Activated naive CD4-positive, alpha-beta T cell treated with anti-CD3 and anti-CD28 coated beads, Interleukin-2, amount 50 U/mL, for 16 hours (primary cell): ENCODE measurements around the gene MORN1.

Experiments used
- DNase-seq: peaks from one replicate; pipeline ENCODE4 v3.0.0-alpha.2; 2020

Gene MORN1

DNA sequence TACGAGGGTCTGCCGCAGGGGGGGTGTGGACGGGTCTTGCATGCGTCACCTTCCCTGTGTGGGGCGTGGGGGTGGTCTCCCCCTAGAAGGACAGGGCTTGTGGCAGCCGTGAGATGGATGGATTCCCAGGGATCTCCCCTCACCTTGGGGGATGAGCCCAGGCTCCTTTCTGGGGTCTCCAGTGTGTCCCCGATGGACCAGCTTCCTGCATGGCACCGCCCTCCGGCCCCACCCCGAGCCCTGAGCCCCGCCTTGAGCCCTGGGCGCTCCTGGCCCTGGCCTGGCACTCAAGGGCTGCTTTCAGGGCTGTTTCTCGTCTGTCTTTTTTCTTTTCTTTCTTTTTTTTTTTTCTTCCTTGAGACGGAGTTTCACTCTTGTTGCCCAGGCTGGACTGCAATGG is 103.7 kb downstream of the MORN1 start:
- no peak for DNase-seq

DNA sequence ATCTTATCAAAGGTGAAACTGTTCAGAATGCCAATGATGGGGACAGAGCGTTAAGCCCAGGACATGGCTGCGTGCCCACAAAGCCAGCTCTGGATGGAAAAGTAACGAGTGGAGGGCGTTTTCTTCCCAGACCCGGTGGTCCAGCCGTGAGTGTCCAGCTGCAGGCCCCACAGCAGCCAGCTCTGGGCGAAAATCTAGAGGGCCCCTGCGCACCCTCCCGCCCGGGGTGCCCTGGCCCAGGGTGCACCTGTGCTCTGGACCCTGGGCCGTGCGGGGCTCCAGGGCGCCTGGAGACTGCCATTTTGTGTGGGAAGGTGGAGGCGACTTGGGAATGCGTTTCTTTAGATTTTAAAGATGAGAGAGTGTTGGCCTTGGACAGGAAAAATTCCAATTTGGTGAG is 104.4 kb downstream of the MORN1 start:
- DNase-seq, result no peak

DNA sequence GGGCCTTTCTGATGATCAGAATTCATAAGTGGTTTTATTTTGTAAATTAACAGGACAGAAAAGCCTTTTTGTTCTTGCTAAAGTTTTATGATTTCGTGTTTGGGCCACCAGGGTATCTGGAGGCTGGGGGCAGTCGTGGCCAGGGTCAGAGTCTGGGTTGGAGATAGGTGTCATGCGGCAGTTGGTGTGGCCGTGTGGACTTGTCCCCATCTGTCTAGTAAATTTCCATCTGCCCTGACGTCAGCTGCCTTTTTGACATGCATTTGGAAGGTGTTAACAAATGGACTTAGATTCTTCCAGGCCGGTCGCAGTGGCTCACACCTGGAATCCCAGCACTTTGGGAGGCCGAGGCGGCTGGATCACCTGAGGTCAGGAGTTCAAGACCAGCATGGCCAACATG is 106.4 kb downstream of the MORN1 start:
- no peak for DNase-seq

DNA sequence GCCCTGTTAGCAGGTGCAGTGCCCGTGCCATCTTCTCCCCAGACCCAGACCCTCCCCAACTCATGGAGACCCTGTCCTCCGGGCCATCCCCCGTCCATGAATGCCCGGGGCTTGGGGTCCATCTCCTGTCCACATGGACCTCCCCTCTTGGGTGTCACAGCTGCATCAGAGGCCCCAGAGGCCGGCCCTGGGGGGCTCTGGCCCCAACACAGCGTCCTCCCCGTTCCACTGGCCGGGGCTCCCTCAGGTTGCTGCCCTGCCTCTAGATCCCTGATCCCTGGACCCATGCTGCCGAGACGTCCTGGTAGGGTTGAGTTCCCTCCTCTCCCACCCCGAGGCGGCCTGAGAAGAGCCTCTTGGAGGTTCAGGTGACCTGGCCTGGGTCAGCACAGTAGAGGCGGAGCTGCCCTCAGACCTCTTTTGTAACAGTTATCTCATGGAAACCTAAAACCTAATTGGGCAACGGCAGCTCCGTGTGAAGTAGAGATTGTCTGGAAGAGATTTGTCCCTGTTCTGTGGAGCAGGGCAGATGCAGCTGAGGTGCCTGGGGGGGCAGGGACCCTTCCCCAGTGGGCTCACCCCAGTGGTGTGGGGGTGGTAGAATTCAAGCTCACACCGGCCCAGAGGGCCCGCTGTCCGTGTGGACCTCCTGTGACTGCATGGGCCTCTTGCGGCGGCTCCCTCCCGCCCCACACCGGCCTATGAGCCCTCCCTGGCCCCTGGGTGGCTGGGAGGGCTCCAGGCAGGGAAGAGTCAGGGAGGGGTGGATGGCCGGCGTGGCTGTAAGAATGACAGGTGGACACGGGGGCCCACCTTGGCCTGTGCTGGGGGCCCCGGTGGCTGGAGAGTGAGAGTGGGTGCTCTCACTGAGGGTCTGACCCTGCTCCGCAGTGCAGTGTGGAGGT is 107.1 kb downstream of the MORN1 start:
- no peak for DNase-seq

DNA sequence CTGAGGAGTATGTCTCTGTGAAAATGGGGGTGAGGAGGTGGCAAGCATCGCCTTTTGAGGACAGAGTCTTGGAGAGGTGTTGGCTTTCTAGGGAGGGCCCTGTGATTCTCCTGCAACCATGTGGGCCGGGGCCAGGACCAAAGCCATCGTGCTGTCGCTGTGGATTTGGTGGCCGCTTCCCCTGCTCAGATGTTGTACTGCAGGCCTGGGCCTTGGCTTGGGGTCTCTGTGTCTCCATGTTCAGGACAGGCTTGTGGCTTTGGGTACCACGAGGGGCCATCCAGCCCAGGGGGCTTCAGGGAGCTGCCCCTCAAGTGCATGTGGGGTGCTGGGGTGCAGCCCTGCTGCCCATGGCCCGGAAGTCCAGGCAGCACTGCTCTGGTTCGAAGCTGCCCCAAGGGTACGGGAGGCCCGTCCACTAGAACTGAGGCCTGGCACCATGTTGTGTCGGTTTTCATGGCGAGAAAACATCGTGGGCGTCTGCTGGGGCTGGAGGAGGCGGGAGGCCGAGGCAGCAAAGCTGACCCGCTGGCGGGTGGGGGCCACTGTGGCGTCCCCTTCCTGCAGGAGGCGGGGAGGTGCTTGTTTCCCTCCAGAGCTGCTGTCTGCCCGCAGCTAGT is 107.9 kb downstream of the MORN1 start:
- DNase-seq, result no peak

DNA sequence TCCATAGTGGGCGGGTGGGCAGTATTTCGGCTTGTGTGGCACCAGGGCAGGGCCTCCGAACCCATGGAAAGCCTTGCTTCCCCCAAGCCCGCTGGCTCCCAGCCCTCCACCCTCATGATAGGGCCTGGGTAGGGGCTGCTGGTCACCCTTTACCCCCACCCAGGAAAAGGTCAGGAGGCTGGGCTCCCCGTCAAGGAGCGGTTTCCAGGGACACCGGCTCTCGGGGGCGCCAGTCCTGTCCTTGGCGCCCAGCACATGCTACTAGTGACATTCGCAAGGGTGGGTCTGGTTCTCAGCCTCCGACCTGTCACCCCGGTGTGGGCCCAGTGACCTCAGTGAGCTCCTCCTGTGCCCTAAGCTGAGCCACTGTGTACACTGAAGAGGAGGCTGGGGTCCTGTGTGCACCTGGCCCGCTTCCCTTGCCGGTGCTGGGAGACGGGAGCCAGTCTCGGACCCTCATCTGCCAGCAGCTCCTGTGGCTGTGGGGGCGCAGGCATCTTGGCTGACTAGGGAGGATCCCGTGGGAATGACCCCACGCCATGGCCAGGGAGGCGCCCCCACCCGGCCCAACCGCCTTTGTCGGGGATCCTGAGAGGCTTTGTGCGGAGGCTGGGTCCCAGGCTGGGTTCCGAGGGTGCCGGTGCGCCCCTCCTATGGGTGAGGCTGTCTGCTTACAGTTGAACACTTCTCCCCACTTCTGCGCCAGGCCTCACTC is 108.6 kb downstream of the MORN1 start:
- no peak for DNase-seq

DNA sequence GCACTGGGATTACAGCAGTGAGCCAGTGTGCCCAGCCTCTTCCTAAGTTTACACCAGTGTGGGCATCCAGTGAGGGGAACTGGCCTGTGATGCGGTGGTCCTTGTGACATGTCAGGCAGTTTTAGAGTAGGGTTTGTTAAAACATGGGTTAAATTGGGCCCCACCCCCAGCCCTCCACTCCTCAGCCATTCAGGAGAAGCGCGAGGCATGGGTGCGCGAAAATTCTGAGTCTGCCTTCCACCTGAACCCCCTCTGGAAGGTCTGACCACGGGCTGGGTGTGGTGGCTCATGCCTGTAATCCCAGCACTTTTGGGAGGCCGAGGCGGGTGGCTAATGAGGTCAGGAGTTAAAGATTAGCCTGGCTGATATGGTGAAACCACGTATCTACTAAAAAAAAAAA is 111.5 kb downstream of the MORN1 start:
- DNase-seq, result no peak

DNA sequence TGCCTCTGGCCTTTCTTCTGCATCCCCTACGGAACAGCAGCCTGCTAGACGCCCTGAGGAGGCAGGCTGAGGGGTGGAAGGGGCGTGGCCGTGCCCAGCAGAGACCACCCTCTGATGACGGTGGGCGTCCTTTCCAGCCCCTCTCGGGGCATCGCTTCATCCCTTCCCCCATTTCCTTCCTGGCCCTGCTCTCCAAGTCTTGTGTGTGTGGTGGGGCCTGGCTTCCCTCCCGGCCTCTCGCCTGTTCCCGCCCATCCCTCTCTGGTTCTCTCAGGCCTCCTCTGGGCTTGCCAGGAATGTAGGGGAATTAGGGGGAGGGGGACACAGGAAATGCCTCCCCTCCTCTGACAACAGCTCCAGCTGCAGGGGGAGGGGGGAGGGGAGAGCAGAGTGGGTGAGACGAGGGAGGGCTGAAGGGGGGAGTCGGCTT is 112.1 kb downstream of the MORN1 start:
- DNase-seq, result no peak

DNA sequence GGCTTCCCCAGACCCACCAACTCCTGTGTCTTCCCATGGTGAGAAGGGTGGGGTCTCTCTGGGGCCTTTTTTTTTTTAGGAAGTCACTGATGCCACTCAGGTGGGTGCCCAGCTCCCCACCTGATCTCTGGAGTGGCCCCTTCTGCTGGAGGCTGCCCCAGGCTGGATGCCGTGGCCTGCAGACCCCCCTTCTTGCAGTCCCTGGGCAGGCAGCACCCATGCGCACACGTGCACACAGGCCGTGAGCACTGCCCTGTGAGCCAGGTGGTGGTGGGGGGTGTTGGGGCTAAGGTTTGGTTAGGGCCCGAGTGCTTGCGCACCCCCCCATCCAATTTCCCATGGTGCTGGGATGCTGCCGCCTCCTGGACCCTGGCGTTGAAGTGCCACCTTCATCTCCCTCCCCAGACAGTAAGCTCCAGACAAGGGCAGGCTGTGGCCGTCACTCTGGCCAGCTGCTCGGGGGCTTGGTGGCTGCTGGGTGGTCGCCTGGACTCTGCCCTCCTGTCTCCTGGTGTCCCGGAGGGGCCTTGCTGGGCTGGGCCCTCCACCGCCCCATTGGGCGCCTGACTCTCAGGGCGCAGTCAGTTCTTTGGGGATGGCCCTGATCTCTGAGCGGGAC is 112.7 kb downstream of the MORN1 start:
- no peak for DNase-seq

DNA sequence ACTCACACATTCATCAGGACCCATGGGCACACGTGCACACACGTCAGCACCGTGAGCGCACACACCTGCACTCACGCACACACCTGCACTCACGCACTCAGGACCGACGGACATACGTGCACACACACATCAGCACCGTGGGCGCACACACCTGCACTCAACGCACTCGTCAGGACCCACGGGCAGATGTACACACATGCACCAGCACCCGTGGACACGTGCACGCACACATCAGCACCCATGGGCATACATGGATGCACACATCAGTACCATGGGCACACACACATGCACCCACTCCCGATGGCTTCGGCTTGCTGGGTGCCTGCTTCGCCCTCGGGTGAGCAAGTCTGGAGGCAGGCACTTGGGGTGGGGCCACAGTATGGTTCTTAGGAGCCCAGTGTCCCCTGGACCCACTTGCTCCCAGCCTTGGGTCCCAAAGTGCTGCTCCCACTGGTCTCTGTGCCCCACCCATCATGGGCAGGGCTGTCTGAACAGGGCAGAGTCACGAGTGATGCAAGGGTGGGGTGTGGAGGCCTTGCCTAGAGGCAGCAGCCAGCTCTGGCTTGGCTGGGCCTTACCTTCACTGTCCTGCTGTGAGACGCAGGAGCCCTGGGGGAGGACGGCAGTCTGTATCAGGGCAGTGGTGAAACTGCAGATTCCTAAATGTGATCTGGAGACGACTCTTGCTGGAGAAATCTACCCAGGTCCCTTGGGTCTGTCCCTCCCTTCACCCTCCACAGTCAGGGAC is 113.4 kb downstream of the MORN1 start:
- DNase-seq, result no peak

DNA sequence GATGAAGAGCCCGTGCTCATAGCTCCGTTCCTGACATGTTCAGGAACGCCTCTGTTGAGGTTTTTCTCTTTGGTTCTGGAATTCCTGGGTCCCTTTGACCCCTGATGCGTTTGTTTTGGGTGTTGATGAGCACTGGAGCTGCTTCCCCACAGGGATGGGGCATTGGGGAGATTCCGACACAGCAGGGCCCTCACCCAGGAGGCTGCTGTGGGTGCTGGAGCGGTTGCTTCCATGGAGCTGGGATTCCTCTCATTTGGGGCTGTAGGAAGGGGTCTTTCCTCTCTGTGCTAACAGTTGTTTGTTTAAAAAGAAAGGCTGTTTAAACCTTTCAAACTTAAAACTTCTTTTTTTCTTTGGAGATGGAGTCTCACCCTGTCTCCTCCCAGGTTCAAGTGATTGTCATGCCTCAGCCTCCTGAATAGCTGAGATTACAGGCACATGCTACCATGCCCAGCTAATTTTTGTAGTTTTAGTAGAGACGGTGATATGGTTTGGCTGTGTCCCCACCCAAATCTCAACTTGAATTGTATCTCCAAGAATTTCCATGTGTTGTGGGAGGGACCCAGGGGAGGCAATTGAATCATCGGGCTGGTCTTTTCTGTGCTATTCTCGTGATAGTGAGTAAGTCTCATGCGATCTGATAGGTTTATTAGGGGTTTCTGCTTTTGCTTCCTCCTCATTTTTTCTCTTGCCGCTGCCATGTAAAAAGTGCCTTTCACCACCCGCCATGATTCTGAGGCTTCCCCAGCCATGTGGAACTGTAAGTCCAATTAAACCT is 114.4 kb downstream of the MORN1 start:
- DNase-seq, result no peak

DNA sequence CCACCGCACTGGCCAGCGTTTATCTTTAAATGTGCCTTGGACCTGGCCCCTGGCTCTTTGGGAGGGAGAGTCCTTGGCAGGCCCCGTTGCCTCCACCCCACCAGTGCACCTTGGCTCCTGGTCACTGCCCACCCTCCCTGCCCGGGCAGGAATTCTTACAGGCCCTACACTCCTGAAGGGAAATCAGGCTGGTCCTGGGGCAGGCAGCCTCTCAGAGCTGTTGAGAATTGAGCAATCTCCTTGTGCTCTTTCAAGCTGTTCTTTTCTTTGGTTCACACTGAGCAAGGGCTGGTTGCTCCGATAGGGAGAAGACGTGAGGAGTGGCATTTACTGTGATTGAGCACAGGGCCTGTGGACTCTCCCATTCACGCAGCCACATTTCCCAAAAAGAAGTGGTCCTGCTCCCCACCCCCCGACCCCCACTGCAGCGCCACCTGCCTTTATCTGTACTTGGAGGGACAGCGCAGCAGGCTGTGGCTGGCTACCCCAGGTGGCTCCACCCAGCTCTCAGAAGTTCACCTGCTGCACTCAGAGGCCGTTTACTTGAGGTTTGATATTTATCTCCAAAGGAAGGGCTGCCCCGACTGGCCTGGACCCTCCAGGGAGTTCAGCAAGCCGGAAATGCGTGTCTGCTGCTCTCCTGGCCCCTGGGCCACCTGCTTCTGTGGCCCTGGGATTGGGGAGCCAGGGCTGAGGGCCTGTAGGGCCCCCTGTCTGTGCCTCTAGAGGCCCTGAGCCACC is 115.4 kb downstream of the MORN1 start:
- DNase-seq, result no peak

DNA sequence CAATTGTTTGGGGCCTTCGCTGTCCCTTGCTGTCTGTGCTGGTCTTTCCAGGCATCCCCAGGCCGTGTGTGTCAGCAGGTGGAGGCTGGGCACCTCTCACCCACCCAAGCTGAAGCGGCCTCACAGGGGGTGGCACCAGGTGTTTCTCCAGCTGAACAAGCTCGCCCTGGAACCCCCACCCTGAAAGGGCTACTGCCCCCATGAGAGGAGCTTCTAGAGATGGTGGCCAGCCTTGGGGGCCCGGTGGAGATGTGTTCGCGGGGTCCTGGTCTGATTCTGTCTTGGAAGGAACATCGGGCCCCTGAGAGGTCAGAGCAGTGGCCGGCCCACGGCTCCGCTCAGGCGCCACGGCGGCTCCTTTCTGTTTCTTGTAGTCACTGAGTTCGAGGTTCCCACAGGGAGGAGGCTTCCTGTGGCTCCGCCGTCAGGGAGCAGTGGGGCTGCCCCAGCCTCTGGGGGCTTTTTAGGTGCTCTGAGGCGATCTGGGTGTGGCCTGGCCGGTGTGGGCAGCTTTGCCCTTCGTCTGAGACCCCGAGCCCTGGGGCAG is 116.4 kb downstream of the MORN1 start:
- no peak for DNase-seq

DNA sequence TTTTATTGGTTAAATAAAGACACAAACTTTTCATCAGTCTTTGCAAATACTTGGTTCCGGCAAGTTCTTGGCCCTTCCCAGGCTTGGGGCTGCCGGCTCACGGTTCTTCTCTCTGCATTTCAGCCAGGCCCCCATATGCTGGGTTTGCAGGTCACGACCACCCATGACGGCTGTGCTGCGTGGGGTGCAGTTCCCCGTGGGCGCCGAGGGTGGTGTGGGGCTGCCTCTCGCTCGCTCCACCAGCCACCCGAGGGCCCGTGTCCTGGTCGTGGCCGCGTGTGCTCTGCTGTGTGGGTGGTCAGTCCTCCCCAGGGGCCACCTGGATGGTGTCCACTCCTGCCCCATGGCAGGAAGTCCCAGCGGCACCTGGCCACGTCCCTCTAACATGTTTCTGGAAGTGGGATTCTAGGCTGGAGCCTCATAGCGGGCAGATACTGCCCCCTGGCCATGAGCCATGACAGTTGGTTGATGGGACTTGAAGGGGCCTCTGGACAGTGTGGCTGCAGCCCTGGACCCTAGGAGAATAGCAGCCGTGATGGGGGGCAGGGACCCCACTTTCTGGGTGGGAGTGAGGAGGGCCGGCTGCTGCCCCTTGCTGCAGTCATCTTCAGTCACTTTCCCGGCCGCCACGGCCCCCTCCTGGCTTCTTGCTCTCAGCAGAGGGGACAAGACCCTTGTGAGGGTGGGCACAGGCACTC is 117.0 kb downstream of the MORN1 start:
- DNase-seq, result no peak

DNA sequence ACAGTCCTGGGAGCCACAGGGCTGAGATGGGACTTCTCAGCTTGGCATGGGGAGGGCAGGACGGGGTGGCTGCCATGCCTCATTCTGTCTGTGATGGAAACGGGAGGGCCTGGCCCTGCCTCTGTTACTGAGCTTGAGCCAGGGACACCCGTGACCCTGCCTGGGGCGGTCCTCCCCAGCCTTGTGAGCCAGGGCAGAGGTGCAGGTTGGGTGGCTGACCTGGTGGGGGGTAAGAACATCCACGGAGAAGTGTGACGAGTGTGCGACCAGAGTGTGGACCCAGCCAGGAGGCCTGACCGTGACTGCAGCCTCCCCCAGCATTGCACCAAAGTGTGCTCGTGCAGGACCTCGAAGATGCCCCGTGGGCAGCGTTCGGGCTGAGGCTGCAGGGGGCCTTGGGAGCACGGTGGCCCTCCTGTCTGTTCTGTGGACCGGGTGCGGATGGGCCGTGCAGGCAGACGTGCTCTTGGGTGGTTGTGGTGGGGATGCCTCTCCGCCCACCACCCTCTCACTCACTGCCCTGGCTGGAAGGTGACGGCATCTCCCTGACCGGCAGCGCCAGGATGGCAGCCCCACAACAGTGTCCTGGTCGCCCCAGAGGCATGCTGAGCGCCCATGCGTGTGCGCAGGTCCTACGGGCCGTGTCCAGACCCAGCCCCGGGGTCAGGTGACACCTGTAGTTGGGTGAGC is 117.8 kb downstream of the MORN1 start:
- no peak for DNase-seq

DNA sequence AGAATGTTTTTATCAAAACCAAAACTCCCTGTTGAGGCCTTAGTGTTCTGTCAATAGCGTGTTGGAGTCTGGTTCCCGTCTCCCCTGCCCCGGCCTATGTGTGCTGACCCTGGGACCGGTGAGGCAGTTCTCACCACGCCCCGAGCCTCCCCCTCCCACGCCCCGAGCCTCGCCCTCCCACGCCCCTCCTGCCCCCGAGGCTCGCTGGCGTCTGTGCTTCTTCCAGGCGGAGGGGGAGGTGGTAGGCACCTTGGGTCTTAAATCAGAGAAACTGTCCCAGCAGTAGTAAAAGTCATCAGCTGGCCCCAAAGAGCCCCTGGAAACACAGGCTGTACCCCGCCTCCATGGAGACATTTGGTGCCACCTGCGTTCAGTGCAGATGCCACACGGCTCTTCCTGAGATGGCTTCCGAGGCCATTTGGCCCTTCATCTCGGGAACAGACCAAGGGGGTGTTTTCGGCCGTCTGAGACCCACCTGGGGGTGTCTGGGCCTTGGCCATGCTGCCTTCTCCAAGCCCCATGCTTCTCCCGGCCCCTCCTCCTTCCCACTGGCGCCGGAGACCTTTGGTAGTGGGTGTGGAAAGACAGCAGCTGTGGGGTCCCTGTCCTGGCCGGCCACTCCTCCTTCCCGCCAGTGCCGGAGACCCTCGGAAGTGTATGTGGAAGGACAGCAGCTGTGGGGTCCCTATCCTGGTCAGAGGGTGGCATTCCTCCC is 118.5 kb downstream of the MORN1 start:
- DNase-seq, result no peak

DNA sequence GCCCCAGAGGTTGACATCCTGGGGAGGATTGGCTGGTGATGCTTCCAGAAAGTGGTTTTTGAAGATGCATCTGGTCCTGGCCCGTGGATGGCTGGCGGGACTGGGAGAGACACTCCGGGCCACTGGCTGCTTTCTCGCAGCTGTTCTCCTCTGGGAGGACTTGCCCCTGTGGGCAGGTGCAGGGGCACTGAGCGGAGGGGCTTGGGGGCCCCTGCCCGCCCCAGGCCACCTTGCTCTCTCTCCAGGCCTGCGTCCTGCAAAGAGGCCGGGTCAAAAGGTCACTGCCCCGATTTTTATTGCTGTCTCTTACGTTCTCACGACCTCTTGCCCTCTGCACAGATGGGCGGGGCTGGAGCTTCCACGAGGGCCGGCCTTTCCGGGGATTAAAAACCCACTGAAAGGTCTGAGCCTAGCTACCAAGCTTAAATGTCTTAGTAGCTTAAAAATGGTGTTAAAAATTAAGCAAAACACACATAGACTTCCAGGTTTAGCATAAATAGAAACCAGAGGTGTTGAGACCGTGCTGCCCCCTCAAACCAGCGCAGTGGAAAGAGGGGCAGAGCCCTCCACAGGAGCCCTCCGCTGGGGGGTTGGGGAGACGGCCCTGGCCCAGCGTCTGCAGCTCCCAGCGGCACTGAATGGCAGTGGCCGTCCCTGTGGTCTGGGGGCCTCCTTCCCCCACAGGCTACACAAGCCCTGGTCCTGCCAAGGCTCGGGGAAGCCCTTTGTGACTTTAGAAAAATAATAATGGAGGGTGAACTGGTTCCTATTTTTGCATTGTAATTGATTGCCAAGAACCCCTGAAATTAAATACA is 119.3 kb downstream of the MORN1 start:
- DNase-seq, result no peak
